Activated CD8-positive, alpha-beta T cell treated with anti-CD3 and anti-CD28 coated beads for 36 hours (primary cell): ENCODE results near the gene MIA. TPM values are rescaled to one million over a fixed set of nuclear protein-coding genes. Genes with fewer than 3 reads are reported as not detected.

ENCODE experiments used
- ATAC-seq: fragments of 200-7000 bp; cut with Tn5 transposase; one replicate; pipeline ENCODE4 v1.10.0; 2021; ENCODE audit warnings: mild to moderate bottlenecking, moderate library complexity
- CTCF ChIA-PET: fragments of 350-600 bp; sonication (Branson Sonifier 250); formaldehyde crosslinking; loops from one replicate; lab custom pipeline; 2021; ENCODE audit warnings: antibody characterized with exemption; lab: Charles Lee
- POLR2A ChIA-PET: fragments of 350-600 bp; sonication (Branson Sonifier 250); formaldehyde crosslinking; loops from one replicate; lab custom pipeline; 2021; ENCODE audit warnings: antibody characterized with exemption; lab: Charles Lee
- DNase-seq: peaks from one replicate; pipeline ENCODE4 v3.0.0-alpha.2; 2020
- H3K27ac Mint-ChIP-seq: one replicate; pipeline ENCODE4 v1.8.0; 2021; ENCODE audit warnings: mild to moderate bottlenecking, mixed read lengths
- H3K27me3 Mint-ChIP-seq: one replicate; pipeline ENCODE4 v1.8.0; 2021; ENCODE audit warnings: mixed read lengths
- H3K36me3 Mint-ChIP-seq: one replicate; pipeline ENCODE4 v1.8.0; 2021; ENCODE audit warnings: low read depth, mixed read lengths
- H3K4me1 Mint-ChIP-seq: one replicate; pipeline ENCODE4 v1.8.0; 2021; ENCODE audit warnings: low read depth, mixed read lengths
- H3K4me3 Mint-ChIP-seq: one replicate; pipeline ENCODE4 v1.8.0; 2021; ENCODE audit warnings: mild to moderate bottlenecking, moderate library complexity, mixed read lengths
- H3K9me3 Mint-ChIP-seq: one replicate; pipeline ENCODE4 v1.8.0; 2021; ENCODE audit warnings: mixed read lengths
- intact Hi-C: fragments of 100-400 bp; cut with micrococcal nuclease; formaldehyde crosslinking; loops from one replicate; pipeline ENCODE4 v1.10.0; 2022
- total RNA-seq, 2 experiments: library from RNA; stranded (reverse); gene quantifications; one replicate each; pipeline ENCODE4 v1.2.3, GENCODE V29; 2021
- TF ChIP-seq, protein P1 (sequence below): fragments of 200-600 bp; IDR thresholded peaks from one replicate; pipeline ENCODE4 v1.8.0; 2022; ENCODE audit warnings: antibody characterized with exemption, mild to moderate bottlenecking

Gene MIA
- total RNA-seq, 2 experiments from 2014 or later: not detected

DNA sequence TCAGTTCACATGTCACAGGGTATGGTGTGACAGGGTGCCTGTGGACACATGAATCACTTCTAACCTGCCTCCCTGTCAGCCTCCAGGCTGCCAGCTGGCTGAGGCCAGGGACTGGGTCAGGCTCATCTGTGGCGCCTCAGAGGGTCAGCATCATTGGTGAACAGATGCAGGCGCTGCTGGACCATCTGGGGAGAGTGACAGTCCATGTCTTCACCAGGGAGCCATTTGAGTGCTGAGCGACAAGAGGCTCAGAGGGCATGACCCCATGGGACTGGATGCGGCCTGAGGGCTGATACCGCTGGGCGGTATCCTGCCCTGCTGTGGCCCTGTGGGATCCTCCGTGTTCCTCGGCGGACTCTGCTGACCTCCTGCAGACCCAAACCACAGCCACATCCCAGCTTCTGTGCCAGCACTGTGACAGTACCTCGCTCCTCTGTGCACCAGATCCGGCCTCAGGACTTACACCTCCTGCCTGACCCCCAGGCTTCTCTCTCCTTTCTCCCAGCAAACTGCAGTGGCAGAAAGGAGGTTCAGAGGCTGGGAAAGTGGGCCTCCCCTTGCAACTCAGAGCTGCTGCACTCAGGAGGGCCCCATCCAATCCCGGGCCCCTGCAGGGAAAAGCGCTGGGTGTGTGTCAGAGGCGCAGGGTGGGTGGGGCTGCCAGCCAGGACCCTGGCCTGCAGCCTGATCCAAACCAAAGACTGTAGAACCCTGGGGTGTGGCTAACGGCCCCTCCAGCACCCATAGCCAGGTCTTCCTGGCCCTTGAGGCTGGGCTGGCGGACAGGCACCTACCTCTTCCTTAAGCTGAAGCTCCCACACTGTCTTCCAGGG lies 35.2 kb upstream of the MIA start:
- ChIA-PET POLR2A (interaction anchor here (2.1 kb wide), 1 partner anchor 17 kb away, joined by 4 read pairs; no protein-coding TSS in a partner anchor), CTCF (interaction anchor here (0.7 to 1.0 kb wide), 2 partner anchors 79 to 404 kb away, joined by 3 read pairs; no protein-coding TSS in a partner anchor)
- H3K9me3 Mint-ChIP-seq: no peaks in the 10 kb centered on the region
- H3K4me3 Mint-ChIP-seq: no peak overlapping the region
- intact Hi-C loops: no loop called here
- ATAC-seq (no peak), DNase-seq (no peak)
- H3K27me3 Mint-ChIP-seq: no peaks in the 10 kb centered on the region
- no peak overlapping the region for H3K27ac Mint-ChIP-seq
- TF ChIP-seq, protein P1, sequence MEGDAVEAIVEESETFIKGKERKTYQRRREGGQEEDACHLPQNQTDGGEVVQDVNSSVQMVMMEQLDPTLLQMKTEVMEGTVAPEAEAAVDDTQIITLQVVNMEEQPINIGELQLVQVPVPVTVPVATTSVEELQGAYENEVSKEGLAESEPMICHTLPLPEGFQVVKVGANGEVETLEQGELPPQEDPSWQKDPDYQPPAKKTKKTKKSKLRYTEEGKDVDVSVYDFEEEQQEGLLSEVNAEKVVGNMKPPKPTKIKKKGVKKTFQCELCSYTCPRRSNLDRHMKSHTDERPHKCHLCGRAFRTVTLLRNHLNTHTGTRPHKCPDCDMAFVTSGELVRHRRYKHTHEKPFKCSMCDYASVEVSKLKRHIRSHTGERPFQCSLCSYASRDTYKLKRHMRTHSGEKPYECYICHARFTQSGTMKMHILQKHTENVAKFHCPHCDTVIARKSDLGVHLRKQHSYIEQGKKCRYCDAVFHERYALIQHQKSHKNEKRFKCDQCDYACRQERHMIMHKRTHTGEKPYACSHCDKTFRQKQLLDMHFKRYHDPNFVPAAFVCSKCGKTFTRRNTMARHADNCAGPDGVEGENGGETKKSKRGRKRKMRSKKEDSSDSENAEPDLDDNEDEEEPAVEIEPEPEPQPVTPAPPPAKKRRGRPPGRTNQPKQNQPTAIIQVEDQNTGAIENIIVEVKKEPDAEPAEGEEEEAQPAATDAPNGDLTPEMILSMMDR: no peak
- H3K36me3 Mint-ChIP-seq: peaks cover 7% of the 10 kb centered on the region
- H3K4me1 Mint-ChIP-seq: no peaks in the 10 kb centered on the region

DNA sequence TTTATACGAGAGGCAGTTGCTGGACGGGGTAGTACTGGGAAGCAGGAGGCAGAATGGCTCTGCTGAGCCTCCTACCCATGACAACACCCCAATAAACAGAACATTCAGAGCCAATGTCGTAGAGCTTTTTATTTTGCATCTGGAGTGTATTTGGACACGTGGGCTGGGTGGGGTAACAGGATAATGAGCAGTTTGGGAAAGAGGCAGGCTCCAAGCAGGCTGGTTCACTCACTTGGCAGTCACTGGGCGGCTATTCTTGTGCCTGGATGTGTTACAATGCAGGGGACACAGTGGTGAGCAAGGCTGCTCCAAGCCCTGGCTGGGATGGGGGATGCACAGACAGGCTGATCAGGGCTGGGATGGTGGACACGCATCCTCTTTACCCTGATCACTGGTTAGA lies 34.6 kb upstream of the MIA start:
- H3K27ac Mint-ChIP-seq: no peak overlapping the region
- no peak for DNase-seq
- intact Hi-C loops: no loop called here
- H3K4me1 Mint-ChIP-seq: no peaks in the 10 kb centered on the region
- ATAC-seq: no peak
- TF ChIP-seq, protein P1: no peak
- POLR2A ChIA-PET: interaction anchor here (0.6 to 2.1 kb wide), 2 partner anchors 18 to 54 kb away, joined by 3 to 4 read pairs; no protein-coding TSS in a partner anchor
- H3K27me3 Mint-ChIP-seq: no peaks in the 10 kb centered on the region
- no peaks in the 10 kb centered on the region for H3K9me3 Mint-ChIP-seq
- no peak overlapping the region for H3K4me3 Mint-ChIP-seq
- CTCF ChIA-PET: interaction anchor here (0.7 kb wide), 1 partner anchor 79 kb away, joined by 3 read pairs; no protein-coding TSS in a partner anchor
- H3K36me3 Mint-ChIP-seq: peaks cover 2% of the 10 kb centered on the region

DNA sequence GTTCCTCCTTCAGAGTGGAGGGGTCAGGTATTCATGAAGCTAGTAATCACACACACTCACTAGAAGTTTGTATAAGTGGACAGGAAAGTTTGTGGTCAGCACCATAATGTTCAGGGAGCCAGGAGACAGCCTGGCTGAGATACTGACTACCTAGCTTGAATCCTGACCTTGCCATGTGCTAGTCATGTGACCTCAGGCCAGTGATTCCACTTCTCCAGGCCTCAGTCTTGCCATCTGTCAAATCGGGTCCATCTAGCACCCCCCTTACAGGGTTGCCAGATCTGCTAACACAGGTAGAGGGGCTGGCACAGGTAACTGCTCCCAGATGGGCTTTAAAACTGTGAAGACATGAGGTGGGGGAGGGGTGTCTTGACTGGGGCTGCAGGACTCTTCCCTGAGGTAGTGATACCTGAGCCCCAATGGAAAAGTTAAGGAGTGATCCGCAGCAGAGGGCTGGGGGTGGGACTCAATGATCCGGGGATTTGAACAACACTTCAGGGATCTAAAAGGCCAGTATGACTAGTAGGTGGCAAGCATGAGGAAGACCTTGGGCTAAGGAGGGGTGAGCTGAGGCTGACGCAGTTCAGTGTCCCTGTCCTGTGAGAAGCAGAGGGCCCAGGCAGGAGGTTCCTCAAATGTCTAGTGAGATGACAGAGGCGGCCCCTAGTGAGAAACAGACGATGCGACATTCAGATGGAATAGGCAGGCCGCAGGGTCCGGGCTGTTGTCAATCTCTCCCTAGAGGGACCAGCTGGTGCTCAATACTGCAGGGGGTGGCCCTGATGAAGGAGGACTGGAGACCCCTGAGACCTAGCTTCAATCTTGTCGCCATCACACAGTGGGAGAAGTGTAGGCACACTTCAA lies 33.6 kb upstream of the MIA start:
- no peaks in the 10 kb centered on the region for H3K9me3 Mint-ChIP-seq
- no peak overlapping the region for H3K27ac Mint-ChIP-seq
- no peaks in the 10 kb centered on the region for H3K27me3 Mint-ChIP-seq
- DNase-seq: no peak
- H3K36me3 Mint-ChIP-seq: peaks cover 2% of the 10 kb centered on the region
- TF ChIP-seq, protein P1: no peak
- ChIA-PET CTCF (interaction anchor here (0.9 to 1.7 kb wide), 2 partner anchors 8 to 79 kb away, joined by 3 to 7 read pairs; no protein-coding TSS in a partner anchor), POLR2A (interaction anchor here (0.6 to 2.1 kb wide), 2 partner anchors 19 to 55 kb away, joined by 3 to 4 read pairs; no protein-coding TSS in a partner anchor)
- no peak overlapping the region for H3K4me3 Mint-ChIP-seq
- no peak for ATAC-seq
- intact Hi-C loops: no loop called here
- H3K4me1 Mint-ChIP-seq: no peaks in the 10 kb centered on the region

DNA sequence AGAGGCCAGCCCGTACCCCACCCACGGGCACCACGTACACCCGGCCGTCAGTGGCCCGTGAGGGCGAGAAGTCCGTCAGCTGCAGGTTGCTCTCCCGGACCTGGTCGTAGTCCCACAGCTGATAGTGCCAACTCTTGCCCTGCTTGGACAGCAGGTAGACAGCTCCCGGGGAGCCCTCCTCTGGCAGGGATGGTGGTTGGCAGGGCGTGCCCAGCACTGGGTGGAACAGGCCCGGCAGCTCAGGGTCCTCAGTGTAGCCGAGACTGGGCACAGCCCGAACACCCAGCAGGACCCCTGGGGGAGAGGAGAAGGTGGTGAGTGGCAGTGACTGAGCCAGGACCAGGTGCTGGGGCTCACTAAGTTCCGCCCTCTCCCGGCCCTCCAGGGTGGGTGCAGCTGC lies 32.8 kb upstream of the MIA start:
- ChIA-PET POLR2A (no interaction called here), CTCF (interaction anchor here (1.7 kb wide), 1 partner anchor 9 kb away, joined by 7 read pairs; no protein-coding TSS in a partner anchor)
- intact Hi-C loops: no loop called here
- H3K9me3 Mint-ChIP-seq: no peaks in the 10 kb centered on the region
- no peaks in the 10 kb centered on the region for H3K27me3 Mint-ChIP-seq
- H3K4me3 Mint-ChIP-seq: no peak overlapping the region
- TF ChIP-seq, protein P1: no peak
- ATAC-seq: no peak
- DNase-seq: no peak
- H3K27ac Mint-ChIP-seq: no peak overlapping the region
- H3K4me1 Mint-ChIP-seq: no peaks in the 10 kb centered on the region
- H3K36me3 Mint-ChIP-seq: peaks cover 2% of the 10 kb centered on the region
